A549 (cell line): ENCODE results near the gene PID1. TPM values are rescaled to one million over a fixed set of nuclear protein-coding genes. Genes with fewer than 3 reads are reported as not detected.

Experiments
- ATAC-seq, 2 experiments: fragments of 200-7000 bp in 1 of 2; fragments of >200 bp in 1 of 2; cut with Nextera tagmentation in 1 of 2; cut with Tn5 transposase in 1 of 2; 3 replicates each; pipeline versions ENCODE4 v1.8.0 to v1.9.1; 2018 to 2020; ENCODE audit warnings: mild to moderate bottlenecking in 1 of 2, moderate library complexity in 1 of 2
- CTCF ChIA-PET: fragments of 300-600 bp; sonication (Branson Sonifier 250); formaldehyde crosslinking; extraction: SDS; loops from one replicate; lab custom pipeline; 2021; ENCODE audit warnings: antibody characterized with exemption, inconsistent platforms; lab: Yijun Ruan, JAX
- POLR2A ChIA-PET: fragments of 350-600 bp; formaldehyde crosslinking; extraction: SDS; loops from one replicate; lab custom pipeline; 2021; ENCODE audit warnings: antibody characterized with exemption, inconsistent platforms; lab: Yijun Ruan, JAX
- DNase-seq, 2 experiments: peaks; one replicate each; pipeline versions ENCODE4 v3.0.0 to v3.0.0-alpha.2; 2011 to 2016; ENCODE audit warnings: low read depth in 1 of 2, low spot score in 1 of 2
- FAIRE-seq: peaks from 2 replicates; lab custom pipeline; 2011; peaks lifted over from hg19 to GRCh38; lab: Jason Lieb, UNC
- H3K27ac ChIP-seq, 2 experiments: fragments of >200 bp; sonication (Bioruptor Twin); formaldehyde crosslinking; 3 replicates each; pipeline ENCODE4 v1.5.1; 2016 to 2017
- H3K4me1 ChIP-seq: fragments of >200 bp; sonication (Bioruptor Twin); formaldehyde crosslinking; 3 replicates; pipeline ENCODE4 v1.6.1; 2016
- H3K4me2 ChIP-seq: fragments of >200 bp; sonication (Bioruptor Twin); formaldehyde crosslinking; 3 replicates; pipeline ENCODE4 v1.6.1; 2016
- H3K4me3 ChIP-seq: fragments of >200 bp; sonication (Bioruptor Twin); formaldehyde crosslinking; 3 replicates; pipeline ENCODE4 v1.5.1; 2016
- H3K9me3 ChIP-seq: fragments of >200 bp; sonication (Bioruptor Twin); formaldehyde crosslinking; 3 replicates; pipeline ENCODE4 v1.6.1; 2016
- BCL3 ChIP-seq: fragments of >200 bp; sonication (Bioruptor Twin); formaldehyde crosslinking; IDR thresholded peaks from 3 replicates; pipeline ENCODE4 v1.6.1; 2016
- BHLHE40 ChIP-seq: IDR thresholded peaks from 2 replicates; pipeline ENCODE4 v1.6.1; 2012; ENCODE audit warnings: low read depth, low read length, inconsistent platforms
- CHD4 ChIP-seq: fragments of 200-600 bp; sonication (generic); IDR thresholded peaks from 2 replicates; pipeline ENCODE4 v1.6.1; 2016; ENCODE audit warnings: antibody characterized with exemption, mild to moderate bottlenecking, borderline replicate concordance
- CTCF ChIP-seq: fragments of >200 bp; sonication (Bioruptor Twin); formaldehyde crosslinking; IDR thresholded peaks from 3 replicates; pipeline ENCODE4 v1.5.1; 2016
- E2F6 ChIP-seq: IDR thresholded peaks from 2 replicates; pipeline ENCODE4 v1.6.1; 2012; ENCODE audit warnings: low read depth, borderline replicate concordance
- EP300 ChIP-seq, 2 experiments: fragments of >200 bp; sonication (Bioruptor Twin); formaldehyde crosslinking; IDR thresholded peaks; 2 replicates in 1 of 2; 3 replicates in 1 of 2; pipeline ENCODE4 v1.6.1; 2016 to 2017
- FOSB ChIP-seq: fragments of 250-450 bp; sonication (Bioruptor Pico); IDR thresholded peaks from 2 replicates; pipeline ENCODE4 v1.5.0; 2020; ENCODE audit warnings: mild to moderate bottlenecking, moderate library complexity
- FOSL2 ChIP-seq, 2 experiments: fragments of 450-650 bp in 1 of 2; fragments of >200 bp in 1 of 2; sonication (Bioruptor Twin) in 1 of 2; formaldehyde crosslinking; IDR thresholded peaks; 2 replicates each; pipeline versions ENCODE4 v1.5.0 to v1.6.1; 2016 to 2020; ENCODE audit warnings: mild to moderate bottlenecking in 1 of 2, moderate library complexity in 1 of 2
- FOXS1 ChIP-seq: fragments of 250-450 bp; sonication (Bioruptor Pico); IDR thresholded peaks from 2 replicates; pipeline ENCODE4 v1.5.0; 2020; ENCODE audit warnings: mild to moderate bottlenecking, moderate library complexity
- HDAC2 ChIP-seq: fragments of 200-600 bp; sonication (generic); IDR thresholded peaks from 2 replicates; pipeline ENCODE4 v1.6.1; 2016
- HMGXB4 ChIP-seq: fragments of 250-450 bp; sonication (Bioruptor Pico); IDR thresholded peaks from 2 replicates; pipeline ENCODE4 v1.5.0; 2021; ENCODE audit warnings: mild to moderate bottlenecking, moderate library complexity, borderline replicate concordance
- HOXB13 ChIP-seq: fragments of 250-450 bp; sonication (Bioruptor Pico); IDR thresholded peaks from 2 replicates; pipeline ENCODE4 v1.5.0; 2020; ENCODE audit warnings: low read depth, mild to moderate bottlenecking, moderate library complexity
- JUN ChIP-seq, 2 experiments: fragments of >200 bp; sonication (Bioruptor Twin); formaldehyde crosslinking; IDR thresholded peaks; 2 replicates in 1 of 2; 3 replicates in 1 of 2; pipeline ENCODE4 v1.6.1; 2016 to 2017
- POLR2AphosphoS2 ChIP-seq: conservative IDR thresholded peaks from 2 replicates; pipeline ENCODE4 v1.6.1; 2012; ENCODE audit warnings: low read length, improper control_type of control experiment, inconsistent platforms
- RNF2 ChIP-seq: fragments of 200-600 bp; sonication (generic); IDR thresholded peaks from 2 replicates; pipeline ENCODE4 v1.6.1; 2016; ENCODE audit warnings: low read depth, mild to moderate bottlenecking, antibody characterized with exemption, moderate library complexity, borderline replicate concordance
- TFCP2L1 ChIP-seq: fragments of 250-450 bp; sonication (Bioruptor Pico); IDR thresholded peaks from 2 replicates; pipeline ENCODE4 v1.5.0; 2021; ENCODE audit warnings: mild to moderate bottlenecking
- TP53 ChIP-seq: fragments of 250-450 bp; sonication (Bioruptor Pico); IDR thresholded peaks from 2 replicates; pipeline ENCODE4 v1.5.0; 2021; ENCODE audit warnings: mild to moderate bottlenecking, moderate library complexity
- ZC3H11A ChIP-seq: fragments of 450-650 bp; IDR thresholded peaks from 2 replicates; pipeline ENCODE4 v1.6.1; 2014; ENCODE audit warnings: antibody characterized with exemption, mild to moderate bottlenecking
- ZNF302 ChIP-seq: fragments of 250-450 bp; sonication (Bioruptor Pico); IDR thresholded peaks from 2 replicates; pipeline ENCODE4 v1.9.0; 2021; ENCODE audit warnings: inconsistent platforms, mild to moderate bottlenecking, moderate library complexity
- WGBS: methylation state at CpG from one replicate; pipeline ENCODE4 v1.1.6; 2017; ENCODE audit errors: missing lambda C conversion rate; 5-methylcytosine and 5-hydroxymethylcytosine counted together
- polyA plus RNA-seq, 4 experiments: library from polyadenylated mRNA; depleted of rRNA in 3 of 4; stranded (reverse); fragments of >200 nt; fragmentation: RNase III in 1 of 4; extraction: RNeasy Plus Mini Kit Qiagen cat#74134 plus additional on column Dnase treatment in 1 of 4; gene quantifications; 2 replicates in 3 of 4; 3 replicates in 1 of 4; pipeline ENCODE4 v1.2.3, GENCODE V29; 2011 to 2017
- TF ChIP-seq, protein P1 (sequence below): fragments of 200-600 bp; sonication (generic); IDR thresholded peaks from 2 replicates; pipeline ENCODE4 v1.6.1; 2016; ENCODE audit warnings: antibody characterized with exemption, mild to moderate bottlenecking, moderate library complexity

Gene PID1
- polyA plus RNA-seq, 2 of the 4 experiments (the other 2 are of a cell fraction), result 0.75 to 2.7 TPM

- TF ChIP-seq E2F6, result no peak
- TF ChIP-seq HMGXB4 (CRISPR knock-in tag), result no peak
- TF ChIP-seq BCL3, result no peak
- no peak for TF ChIP-seq RNF2
- no peak for TF ChIP-seq HOXB13 (CRISPR knock-in tag)
Measured at GRCh38 chr2:229150317-229150716, 120.8 kb downstream of the PID1 start (continued).

DNA sequence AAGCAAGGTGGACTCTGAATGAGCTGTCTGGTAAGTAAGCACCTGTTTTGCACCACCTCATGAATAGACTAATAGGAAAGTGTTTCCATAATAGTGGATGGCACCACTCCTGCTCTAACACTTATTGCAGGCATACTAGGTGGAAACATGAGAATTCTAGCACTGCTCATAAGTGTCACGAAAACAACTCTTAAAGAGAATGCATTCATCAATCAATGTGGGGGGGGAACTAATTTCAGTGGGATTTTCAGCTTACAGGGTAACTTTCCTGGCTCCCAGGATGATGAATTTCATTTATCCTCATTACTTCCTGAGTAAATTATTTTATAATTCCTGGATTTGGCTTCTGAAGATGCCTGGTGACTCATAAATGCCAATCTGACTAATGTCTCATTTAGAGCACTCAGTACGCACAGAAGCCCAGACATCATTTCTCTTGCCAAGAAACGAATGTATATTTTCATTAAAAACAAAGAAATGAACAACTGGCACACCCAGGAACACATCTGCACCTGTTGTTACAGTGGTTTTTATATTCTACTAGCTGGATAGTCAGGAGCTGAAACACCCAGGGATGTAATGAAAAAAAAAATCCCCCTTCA, 129.6 kb downstream of the PID1 start:
- ChIA-PET CTCF (interaction anchor here (1.0 to 1.5 kb wide), 3 partner anchors 8 to 11 kb away, joined by 3 to 5 read pairs (median 3); no protein-coding TSS in a partner anchor), POLR2A (no interaction called here)
- Histone ChIP-seq H3K9me3 (no peaks in the 10 kb centered on the region), H3K4me1 (0 out of 3 replicates have a peak, but pooled peaks cover 7% of the 10 kb centered on the region), H3K27ac (no peak overlapping the region), H3K4me2 (no peak overlapping the region), H3K4me3 (no peak overlapping the region)
- 2% methylated on average over 3 of the region's 3 CpGs for WGBS
- TF ChIP-seq FOSL2 (IDR thresholded peaks at IDR 0.05) (no peak), FOSL2 (CRISPR knock-in tag; IDR thresholded peaks at IDR 0.05) (peak; percentile 12; the same call in 1 of the 2 replicates), FOSB (no peak)
- no peak for FAIRE-seq
- ATAC-seq, result no peak
- no peak for DNase-seq

- ATAC-seq (no peak), DNase-seq (no peak), FAIRE-seq (no peak)
- POLR2A ChIA-PET, result no interaction called here
- TF ChIP-seq HDAC2, result no peak
- Histone ChIP-seq H3K4me3 (no peak overlapping the region), H3K4me2 (no peak overlapping the region), H3K4me1 (0 out of 3 replicates have a peak, but pooled peaks cover 7% of the 10 kb centered on the region), H3K9me3 (no peaks in the 10 kb centered on the region), H3K27ac (no peak overlapping the region)
- CTCF ChIA-PET, result interaction anchor here (3.3 kb wide), 1 partner anchor 136 kb away, joined by 14 read pairs; no protein-coding TSS in a partner anchor
- 47% methylated on average over 3 of the region's 3 CpGs for WGBS
Measured at GRCh38 chr2:229137639-229138038, 133.4 kb downstream of the PID1 start.

- DNase-seq (no peak), ATAC-seq (no peak), FAIRE-seq (no peak)
- Histone ChIP-seq H3K27ac (no peak overlapping the region), H3K4me1 (0 out of 3 replicates have a peak, but pooled peaks cover 7% of the 10 kb centered on the region), H3K4me2 (no peak overlapping the region), H3K9me3 (no peaks in the 10 kb centered on the region), H3K4me3 (no peak overlapping the region)
- POLR2A ChIA-PET, result no interaction called here
- TF ChIP-seq ZNF302 (CRISPR knock-in tag) (no peak), CHD4 (no peak), POLR2AphosphoS2 (no peak), JUN (IDR thresholded peaks at IDR 0.05) (no peak), TP53 (CRISPR knock-in tag) (no peak), HOXB13 (CRISPR knock-in tag) (no peak), FOXS1 (CRISPR knock-in tag) (no peak), TFCP2L1 (no peak), CTCF (no peak), EP300 (IDR thresholded peaks at IDR 0.05) (no peak), ZC3H11A (no peak), BHLHE40 (no peak), FOSL2 (IDR thresholded peaks at IDR 0.05) (no peak), FOSL2 (CRISPR knock-in tag; IDR thresholded peaks at IDR 0.05) (no peak)
- TF ChIP-seq, protein P1, sequence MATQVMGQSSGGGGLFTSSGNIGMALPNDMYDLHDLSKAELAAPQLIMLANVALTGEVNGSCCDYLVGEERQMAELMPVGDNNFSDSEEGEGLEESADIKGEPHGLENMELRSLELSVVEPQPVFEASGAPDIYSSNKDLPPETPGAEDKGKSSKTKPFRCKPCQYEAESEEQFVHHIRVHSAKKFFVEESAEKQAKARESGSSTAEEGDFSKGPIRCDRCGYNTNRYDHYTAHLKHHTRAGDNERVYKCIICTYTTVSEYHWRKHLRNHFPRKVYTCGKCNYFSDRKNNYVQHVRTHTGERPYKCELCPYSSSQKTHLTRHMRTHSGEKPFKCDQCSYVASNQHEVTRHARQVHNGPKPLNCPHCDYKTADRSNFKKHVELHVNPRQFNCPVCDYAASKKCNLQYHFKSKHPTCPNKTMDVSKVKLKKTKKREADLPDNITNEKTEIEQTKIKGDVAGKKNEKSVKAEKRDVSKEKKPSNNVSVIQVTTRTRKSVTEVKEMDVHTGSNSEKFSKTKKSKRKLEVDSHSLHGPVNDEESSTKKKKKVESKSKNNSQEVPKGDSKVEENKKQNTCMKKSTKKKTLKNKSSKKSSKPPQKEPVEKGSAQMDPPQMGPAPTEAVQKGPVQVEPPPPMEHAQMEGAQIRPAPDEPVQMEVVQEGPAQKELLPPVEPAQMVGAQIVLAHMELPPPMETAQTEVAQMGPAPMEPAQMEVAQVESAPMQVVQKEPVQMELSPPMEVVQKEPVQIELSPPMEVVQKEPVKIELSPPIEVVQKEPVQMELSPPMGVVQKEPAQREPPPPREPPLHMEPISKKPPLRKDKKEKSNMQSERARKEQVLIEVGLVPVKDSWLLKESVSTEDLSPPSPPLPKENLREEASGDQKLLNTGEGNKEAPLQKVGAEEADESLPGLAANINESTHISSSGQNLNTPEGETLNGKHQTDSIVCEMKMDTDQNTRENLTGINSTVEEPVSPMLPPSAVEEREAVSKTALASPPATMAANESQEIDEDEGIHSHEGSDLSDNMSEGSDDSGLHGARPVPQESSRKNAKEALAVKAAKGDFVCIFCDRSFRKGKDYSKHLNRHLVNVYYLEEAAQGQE, result no peak
- 74% methylated on average over 2 of the region's 2 CpGs for WGBS
- CTCF ChIA-PET, result no interaction called here
Measured at GRCh38 chr2:229137066-229137465, 134.0 kb downstream of the PID1 start.
